ENCODE results near the gene TRAF4. TPM values are rescaled to one million over a fixed set of nuclear protein-coding genes. Genes with fewer than 3 reads are reported as not detected.
"Not testable (repeated sequence)": the region's sequence is repeated elsewhere in the genome, so short reads cannot be mapped to it uniquely, and the experiment has no call there.

Gene TRAF4
- total RNA-seq, 1 donor from 2014 or later, result 15.2 TPM

DNA sequence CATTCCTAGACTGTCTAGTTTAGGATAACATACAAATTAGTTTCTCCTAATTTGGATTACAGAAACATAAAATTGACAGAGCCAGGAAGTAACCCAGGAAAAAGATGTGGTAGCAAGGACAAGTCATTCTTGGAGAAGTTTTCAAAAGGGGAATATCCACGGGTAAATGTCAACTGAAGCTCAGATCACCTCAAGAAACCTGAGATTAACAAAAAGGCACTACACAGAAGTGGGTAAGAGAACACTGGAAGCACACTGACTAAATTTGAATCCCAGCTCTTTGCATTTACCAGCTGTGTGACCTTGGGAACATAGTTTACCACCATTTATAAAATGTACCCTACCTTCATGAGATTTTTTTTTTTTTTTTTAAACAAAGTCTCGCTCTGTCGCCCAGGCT, 39.4 kb downstream of the TRAF4 start:
- DNase-seq (ENCODE audit: low spot score), result no peak

DNA sequence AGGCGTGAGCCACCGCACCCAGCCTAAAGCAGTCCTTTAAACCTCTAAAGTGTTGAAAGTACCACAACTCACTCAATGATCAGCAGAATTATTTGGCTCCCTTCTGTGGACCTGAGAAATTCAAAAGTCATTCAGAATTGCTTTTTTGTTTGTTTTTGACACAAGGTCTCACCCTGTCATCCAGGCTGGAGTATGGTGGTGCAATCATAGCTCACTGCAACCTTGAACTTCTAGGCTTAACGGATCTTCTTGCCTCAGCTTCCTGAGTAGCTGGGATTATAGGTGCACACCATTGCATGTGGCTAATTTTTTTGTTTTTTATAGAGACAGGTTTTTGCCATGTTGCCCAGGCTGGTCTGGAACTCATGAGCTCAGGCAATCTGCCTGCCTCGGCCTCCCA, 44.3 kb downstream of the TRAF4 start:
- DNase-seq (ENCODE audit: low spot score), result no peak

DNA sequence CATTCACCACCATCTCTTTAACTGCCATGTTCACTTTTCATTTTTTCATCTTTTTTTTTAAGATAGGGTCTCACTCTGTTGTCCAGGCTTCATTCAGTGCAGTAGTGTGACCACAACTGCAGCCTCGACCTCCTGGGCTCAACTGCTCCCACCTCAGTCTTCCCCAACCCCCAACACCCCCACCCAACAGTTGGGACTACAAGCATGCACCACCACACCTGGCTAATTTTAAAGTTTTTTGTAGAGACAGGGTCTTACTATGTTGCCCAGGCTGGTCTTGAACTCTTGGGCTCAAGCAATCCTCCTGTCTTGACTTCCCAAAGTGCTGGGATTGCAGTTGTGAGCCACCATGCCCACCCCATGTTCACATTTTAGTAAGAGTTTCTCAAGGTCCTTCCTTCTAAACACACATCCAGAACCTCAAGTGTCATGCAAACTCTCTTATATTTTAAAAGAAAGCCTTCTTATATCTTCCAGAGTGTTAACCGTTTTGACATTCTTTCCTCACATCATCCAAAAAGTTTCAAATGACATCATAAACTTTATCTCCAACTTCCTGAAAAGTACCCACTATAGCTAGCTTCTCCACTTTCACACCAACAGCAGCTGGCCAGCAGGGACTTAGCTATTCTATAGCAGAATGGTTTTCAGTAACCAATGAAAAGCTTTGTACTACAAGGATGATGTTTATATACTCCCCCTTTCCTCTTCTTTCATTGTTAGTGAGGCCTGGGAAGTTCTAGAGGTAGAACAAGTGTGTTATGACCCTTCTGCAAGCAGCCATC, 49.3 kb downstream of the TRAF4 start:
- DNase-seq (ENCODE audit: low spot score), result no peak

DNA sequence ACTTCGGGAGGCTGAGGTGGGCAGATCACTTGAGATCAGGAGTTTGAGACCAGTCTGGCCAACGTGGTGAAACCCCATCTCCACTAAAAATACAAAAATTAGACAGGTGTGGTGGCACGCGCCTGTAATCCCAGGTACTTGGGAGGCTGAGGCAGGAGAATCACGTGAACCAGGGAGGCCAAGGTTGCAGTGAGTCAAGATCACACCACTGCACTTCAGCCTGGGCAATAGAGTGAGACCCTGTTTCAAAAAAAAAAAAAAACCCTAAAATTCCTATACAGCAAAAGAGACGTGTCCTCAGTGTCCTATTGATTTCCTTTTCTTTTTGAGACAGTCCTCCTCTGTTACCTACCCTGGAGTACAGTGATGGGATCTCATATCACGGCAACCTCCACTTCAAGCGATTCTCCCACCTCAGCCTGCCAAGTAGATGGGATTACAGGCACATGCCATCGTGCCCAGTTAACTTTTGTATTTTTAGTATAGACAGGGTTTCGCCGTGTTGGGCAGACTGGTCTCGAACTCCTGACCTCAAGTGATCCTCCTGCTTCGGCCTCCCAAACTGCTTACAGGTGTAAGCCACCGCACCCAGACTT, 51.1 kb downstream of the TRAF4 start:
- not testable (repeated sequence) for DNase-seq (ENCODE audit: low spot score)

DNA sequence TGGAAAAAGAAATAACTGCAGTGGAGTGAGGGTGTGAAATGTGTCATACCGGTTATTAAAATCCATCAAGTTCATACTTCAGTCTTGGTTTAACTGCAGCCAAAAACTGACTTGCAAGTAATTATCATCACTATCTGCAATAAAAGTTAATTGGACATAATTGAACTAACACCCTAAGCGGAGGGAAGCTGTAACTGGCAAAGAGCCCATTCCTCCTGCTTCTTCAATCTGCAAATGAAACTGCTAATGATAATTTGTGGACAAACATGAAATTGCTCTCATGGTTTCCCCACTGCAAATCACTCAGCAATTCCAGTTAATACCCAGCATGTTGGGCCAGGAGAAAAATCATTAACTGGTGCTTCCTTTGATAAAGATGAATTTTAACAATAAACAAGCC, 52.3 kb downstream of the TRAF4 start:
- no peak for DNase-seq (ENCODE audit: low spot score)

Other genes with a start within 250 kb of the TRAF4 start
- not detected for gene FOXN1, start 237.7 kb upstream of the TRAF4 start, total RNA-seq (ENCODE audit: insufficient read depth, low replicate concordance)
- gene UNC119, start 191.4 kb upstream of the TRAF4 start, total RNA-seq (ENCODE audit: insufficient read depth, low replicate concordance), result 26.2 TPM
- 14.2 TPM for gene PIGS, start 172.5 kb upstream of the TRAF4 start, total RNA-seq (ENCODE audit: insufficient read depth, low replicate concordance)
- 26.2 TPM for gene ALDOC, start 167.1 kb upstream of the TRAF4 start, total RNA-seq (ENCODE audit: insufficient read depth, low replicate concordance)
- gene SPAG5, start 145.0 kb upstream of the TRAF4 start, total RNA-seq (ENCODE audit: insufficient read depth, low replicate concordance), result 18.8 TPM
- gene RSKR, start 129.8 kb upstream of the TRAF4 start, total RNA-seq (ENCODE audit: insufficient read depth, low replicate concordance), result 15.2 TPM
- gene BLTP2, start 98.9 kb upstream of the TRAF4 start, total RNA-seq (ENCODE audit: insufficient read depth, low replicate concordance), result 63.3 TPM
- gene SDF2, start 82.1 kb upstream of the TRAF4 start, total RNA-seq (ENCODE audit: insufficient read depth, low replicate concordance), result 44.8 TPM
- gene SUPT6H, start 81.8 kb upstream of the TRAF4 start, total RNA-seq (ENCODE audit: insufficient read depth, low replicate concordance), result 40.4 TPM
- gene PROCA1, start 32.1 kb upstream of the TRAF4 start, total RNA-seq (ENCODE audit: insufficient read depth, low replicate concordance), result 18.1 TPM
- 149 TPM for gene RAB34, start 26.1 kb upstream of the TRAF4 start, total RNA-seq (ENCODE audit: insufficient read depth, low replicate concordance)
- 698 TPM for gene RPL23A, start 24.0 kb upstream of the TRAF4 start, total RNA-seq (ENCODE audit: insufficient read depth, low replicate concordance)
- gene TLCD1, start 17.8 kb upstream of the TRAF4 start, total RNA-seq (ENCODE audit: insufficient read depth, low replicate concordance), result 5.1 TPM
- gene NEK8, start 15.2 kb upstream of the TRAF4 start, total RNA-seq (ENCODE audit: insufficient read depth, low replicate concordance), result 0.24 TPM
- 0.48 TPM for gene FAM222B, start 98.8 kb downstream of the TRAF4 start, total RNA-seq (ENCODE audit: insufficient read depth, low replicate concordance)
- 8.7 TPM for gene ERAL1, start 111.0 kb downstream of the TRAF4 start, total RNA-seq (ENCODE audit: insufficient read depth, low replicate concordance)
- 18.8 TPM for gene FLOT2, start 153.7 kb downstream of the TRAF4 start, total RNA-seq (ENCODE audit: insufficient read depth, low replicate concordance)
- gene DHRS13, start 159.1 kb downstream of the TRAF4 start, total RNA-seq (ENCODE audit: insufficient read depth, low replicate concordance), result 7.9 TPM
- 28.6 TPM for gene PHF12, start 207.5 kb downstream of the TRAF4 start, total RNA-seq (ENCODE audit: insufficient read depth, low replicate concordance)

Data from umbilical cord (tissue), 2 donors.